Upper lobe of left lung (tissue), 4 donors: ENCODE measurements around the gene KRTAP5-10.

Experiments
- CTCF ChIP-seq, 6 experiments: fragments of 450-650 bp in 4 of 6; fragments of 200-600 bp in 2 of 6; sonication (generic) in 2 of 6; IDR thresholded peaks; one replicate each; pipeline ENCODE4 v1.5.1; 2016 to 2019; ENCODE audit warnings: antibody characterized with exemption in 6 of 6
- POLR2A ChIP-seq, 4 donors: fragments of 450-650 bp; IDR thresholded peaks; one replicate each; pipeline ENCODE4 v1.5.1; 2016 to 2017; ENCODE audit warnings: antibody characterized with exemption in 4 of 4, mild to moderate bottlenecking in 2 of 4
- POLR2AphosphoS5 ChIP-seq, 2 donors: sonication (generic); formaldehyde crosslinking; IDR thresholded peaks; one replicate each; pipeline ENCODE4 v1.5.1; 2017; ENCODE audit warnings: antibody characterized with exemption in 2 of 2

GRCh38 chr11:71551711-71552110 lies 13.7 kb upstream of the KRTAP5-10 start:
- TF ChIP-seq POLR2AphosphoS5 (IDR thresholded peaks at IDR 0.05) (no peak), CTCF (IDR thresholded peaks at IDR 0.05) (no peak), POLR2A (IDR thresholded peaks at IDR 0.05) (no peak)
